Measurements from ENCODE around the gene MEPCE. TPM values are rescaled to one million over a fixed set of nuclear protein-coding genes. Genes with fewer than 3 reads are reported as not detected.
A peak's percentile ranks its signal among the peaks of the same experiment; 100 is the strongest.

MEPCE gene
- total and polyA plus RNA-seq, 9 of the 15 experiments (the other 6 are each of a cell fraction or from before 2014, with no cell fraction given): 10.9 to 76.3 (median 44.1) TPM

DNA sequence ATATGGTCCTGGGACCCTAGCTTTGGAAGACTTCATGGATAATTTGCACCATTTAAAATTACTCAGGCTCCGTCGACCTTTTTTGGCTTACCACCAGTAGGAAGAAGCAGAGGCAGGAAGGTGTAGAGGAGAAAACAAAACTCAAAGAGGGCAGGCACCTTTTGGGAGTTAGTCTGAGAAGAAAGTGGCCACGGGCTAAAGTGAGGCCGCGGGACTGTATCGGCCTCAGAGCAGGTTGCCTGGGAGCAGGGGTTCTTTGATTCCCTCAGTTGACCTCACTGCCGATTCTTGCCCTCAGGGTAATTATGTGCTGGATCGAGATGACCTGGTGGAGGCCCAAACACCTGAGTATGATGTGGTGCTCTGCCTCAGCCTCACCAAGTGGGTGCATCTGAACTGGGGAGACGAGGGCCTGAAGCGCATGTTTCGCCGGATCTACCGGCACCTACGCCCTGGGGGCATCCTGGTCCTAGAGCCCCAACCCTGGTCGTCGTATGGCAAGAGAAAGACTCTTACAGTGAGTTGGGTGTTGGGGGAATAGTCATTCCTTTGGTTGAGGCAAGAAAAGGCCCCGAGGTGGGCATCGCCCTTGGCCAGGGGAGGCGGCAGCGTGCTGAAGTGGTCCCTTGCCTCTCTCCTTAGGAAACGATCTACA is 3.1 kb downstream of the MEPCE start:
- ChIA-PET POLR2A (interaction anchor here (5.4 kb wide), 1 partner anchor 12 kb away, joined by 29 read pairs; no protein-coding TSS in a partner anchor), CTCF (ENCODE audit: low intra/inter-chr PET ratio) (no interaction called here)
- no TSS peak for BruUV-seq (replicated peaks)
- H3K9me3 ChIP-seq (replicated peaks; ENCODE audit: control insufficient read depth, insufficient read depth, low read depth, low read length): peaks cover 3% of the 10 kb centered on the region; the same call in 1 of the 2 replicates
- ATAC-seq: no peak
- 90% methylated on average over 21 of the region's 21 CpGs for WGBS (ENCODE audit: insufficient coverage, low coverage, missing lambda C conversion rate)
- no peaks in the 10 kb centered on the region for H3K27me3 ChIP-seq (ENCODE audit: control insufficient read depth in 2 of 2, insufficient read depth in 2 of 2, low read length in 2 of 2)
- H3K9ac ChIP-seq (ENCODE audit: insufficient read depth in 1 of 2, low read depth in 2 of 2, low read length in 2 of 2): peak overlapping the region; percentile 96 to 97
- peaks cover 15% of the 10 kb centered on the region for H3K9me1 ChIP-seq (ENCODE audit: control insufficient read depth, insufficient read depth, low read length)
- H3K4me3 ChIP-seq: peak overlapping the region; percentile 82; the same call in 1 of the 2 replicates
- FAIRE-seq: no peak
- peak overlapping the region; percentile 97 for H3K4me2 ChIP-seq (ENCODE audit: insufficient read depth, low read length)
- peaks cover 71% of the 10 kb centered on the region for H3K79me2 ChIP-seq (ENCODE audit: control insufficient read depth, insufficient read depth, low read length)
- intact Hi-C loops (cut with micrococcal nuclease): no loop called here
- no peak overlapping the region for H2AFZ ChIP-seq (ENCODE audit: low read depth, low read length)
- H3K36me3 ChIP-seq (ENCODE audit: control insufficient read depth, insufficient read depth, low read length): peaks cover 51% of the 10 kb centered on the region
- in situ Hi-C loops (cut with MboI): no loop called here
- H3K4me1 ChIP-seq (replicated peaks in 1 of 2; ENCODE audit: control insufficient read depth in 2 of 2, insufficient read depth in 2 of 2, low read length in 2 of 2): peaks cover 48 to 78% of the 10 kb centered on the region in 2 experiments
- H4K20me1 ChIP-seq (replicated peaks; ENCODE audit: control insufficient read depth, insufficient read depth, low read length): peaks cover 26% of the 10 kb centered on the region
- H3K27ac ChIP-seq (ENCODE audit: extremely low read depth, low read depth, low read length): peak overlapping the region; percentile 98; the same call in 2 of the 3 replicates
- TF ChIP-seq POLR2G (IDR thresholded peaks at IDR 0.05; ENCODE audit: low read depth, low read length) (peak; percentile 71), POLR2A (conservative IDR thresholded peaks at IDR 0.05) (peak; percentile 5; the same call in 1 of the 2 replicates), POLR2B (IDR thresholded peaks at IDR 0.05; ENCODE audit: low read depth, partially characterized antibody) (no peak), POLR2AphosphoS5 (IDR thresholded peaks at IDR 0.05; ENCODE audit: control insufficient read depth, insufficient read depth, low read depth, low read length) (0 out of 2 replicates have a peak, but pooled peaks have one; percentile 6), ZBED1 (IDR thresholded peaks at IDR 0.05) (no peak), RBFOX2 (IDR thresholded peaks at IDR 0.05; ENCODE audit: low read depth, low read length) (peak; percentile 69), HOXB6 (CRISPR knock-in tag; IDR thresholded peaks at IDR 0.05; ENCODE audit: borderline replicate concordance) (no peak), ZFX (CRISPR knock-in tag; IDR thresholded peaks at IDR 0.05) (0 out of 2 replicates have a peak, but pooled peaks have one; percentile 10)
- peak in 1 of 4 experiments; percentile 19 for DNase-seq (ENCODE audit: extremely low read depth in 1 of 4, low spot score in 3 of 4)
